Subcutaneous adipose tissue (tissue), 4 donors: Measurements from ENCODE around the gene IL1R1. TPM values are rescaled to one million over a fixed set of nuclear protein-coding genes. Genes with fewer than 3 reads are reported as not detected.

ENCODE experiments used
- CTCF ChIP-seq: fragments of 450-650 bp; IDR thresholded peaks from one replicate; pipeline ENCODE4 v1.5.1; 2016; ENCODE audit warnings: low read depth, mild to moderate bottlenecking, control low read depth, antibody characterized with exemption, moderate library complexity
- total RNA-seq, 4 donors: library from RNA; depleted of rRNA; stranded (reverse); fragments of >200 nt; gene quantifications; one replicate each; pipeline ENCODE4 v1.1.0, GENCODE V29; 2016

Gene IL1R1
- total RNA-seq, 4 donors from 2014 or later: 159 to 381 (median 193) TPM

DNA sequence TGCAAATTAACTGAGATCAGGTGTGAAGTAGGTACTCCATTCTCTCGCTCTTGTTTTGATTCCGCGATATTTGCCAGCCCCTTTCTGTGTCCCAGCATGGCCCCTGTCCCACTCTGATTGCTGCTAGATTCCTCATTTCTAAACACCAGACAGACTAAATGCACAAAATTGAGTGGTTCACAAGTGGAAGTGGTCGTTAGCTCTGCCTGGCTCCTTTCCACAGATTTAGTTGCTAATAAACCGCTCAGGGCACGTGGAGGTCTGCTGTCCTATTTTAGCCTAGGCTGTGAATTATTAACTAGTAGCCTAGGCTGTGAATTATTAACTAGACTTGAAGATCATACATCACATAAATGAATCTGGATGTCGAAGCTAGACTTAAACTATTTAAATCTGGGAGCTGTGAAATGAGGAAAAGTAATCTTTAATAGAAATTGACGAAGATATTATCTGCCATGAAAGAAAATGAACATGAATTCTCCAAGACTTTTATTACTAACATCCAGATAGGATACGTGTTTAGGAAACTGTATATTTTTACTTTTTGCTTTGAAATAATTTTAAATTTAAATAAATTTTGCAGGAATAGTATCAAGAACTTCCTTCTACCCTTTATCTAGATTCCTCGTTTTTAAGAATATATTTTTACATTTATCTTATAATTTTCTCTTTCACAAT, 48.0 kb downstream of the IL1R1 start:
- no peak for TF ChIP-seq CTCF

- TF ChIP-seq CTCF: no peak
These were observed 49.0 kb downstream of the IL1R1 start for GRCh38 chr2:102191501-102191900.

DNA sequence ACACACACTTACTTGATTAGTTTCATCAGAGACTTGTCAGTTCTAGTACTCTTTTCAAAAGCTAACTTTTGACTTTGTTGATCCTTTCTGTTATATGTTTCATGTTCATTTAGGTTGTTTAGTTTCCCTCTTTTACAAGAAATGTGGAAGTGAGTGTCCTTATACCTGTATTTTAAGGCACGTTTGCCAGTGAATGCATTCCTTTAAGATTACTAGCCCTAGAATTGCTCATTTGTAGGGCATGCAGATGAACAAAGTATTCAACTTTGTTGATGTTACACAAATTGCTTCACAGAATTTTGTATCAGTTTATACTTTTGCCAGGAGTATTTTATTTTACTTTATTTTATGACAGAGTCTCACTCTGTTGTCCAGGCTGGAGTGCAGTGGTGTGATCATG, 50.5 kb downstream of the IL1R1 start:
- no peak for TF ChIP-seq CTCF

DNA sequence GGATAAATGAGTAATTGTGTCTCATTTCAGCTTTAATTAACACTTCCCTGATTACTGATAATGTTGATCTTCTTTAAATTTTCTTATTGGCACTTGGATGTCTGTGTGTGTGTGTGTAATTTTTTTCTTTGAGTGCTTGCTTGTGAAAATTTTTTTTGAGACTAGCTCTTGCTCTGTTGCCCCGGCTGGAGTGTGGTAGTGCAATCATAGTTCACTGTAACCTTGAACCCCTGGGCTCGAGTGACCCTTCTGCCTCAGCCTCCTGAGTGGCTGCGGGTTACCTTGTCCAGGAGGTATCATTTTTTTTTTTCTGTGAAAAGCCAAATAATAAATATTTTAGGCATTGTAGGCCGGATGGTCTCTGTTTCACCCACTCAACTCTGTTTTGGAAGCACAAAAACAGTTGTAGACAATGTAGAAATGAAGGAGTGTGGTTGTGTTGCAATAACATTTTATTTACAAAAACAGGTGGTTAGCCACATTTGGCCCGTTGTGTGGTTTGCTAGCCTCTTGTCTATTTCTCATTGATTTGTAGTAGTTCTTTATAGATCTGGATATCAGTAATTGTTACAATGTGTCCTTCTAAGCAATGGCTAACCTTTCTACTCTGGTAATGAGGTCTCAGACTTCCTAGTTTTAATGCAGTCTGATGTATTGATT, 52.2 kb downstream of the IL1R1 start:
- TF ChIP-seq CTCF: no peak

GRCh38 chr2:102197389-102198137, 55.0 kb downstream of the IL1R1 start:
- TF ChIP-seq CTCF: no peak

DNA sequence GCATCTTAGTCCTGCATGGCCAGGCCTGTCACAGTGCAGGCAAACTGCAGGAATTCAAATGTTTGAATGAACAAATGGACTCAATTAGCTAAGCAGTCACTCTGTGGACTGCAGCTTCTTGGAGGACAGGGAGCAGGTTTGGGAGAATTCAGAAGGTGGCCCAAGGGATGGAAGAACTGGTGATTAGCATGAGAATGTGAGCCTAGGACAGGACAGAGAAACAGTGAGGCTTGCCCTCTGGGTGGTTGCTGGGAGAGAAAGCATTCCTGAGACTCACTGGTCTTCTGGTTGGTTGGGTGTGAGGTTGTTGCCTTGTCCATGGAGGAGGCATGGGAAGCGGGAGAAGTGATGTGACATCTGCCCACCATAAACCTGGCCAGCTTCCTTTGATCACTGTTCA, 58.0 kb downstream of the IL1R1 start:
- TF ChIP-seq CTCF: no peak

- TF ChIP-seq CTCF: no peak
These were observed 62.1 kb downstream of the IL1R1 start for GRCh38 chr2:102204638-102205037.
